Stomach (tissue), 4 donors: ENCODE data around the gene CREB3L1.

Source experiments
- CTCF ChIP-seq, 7 experiments: fragments of 450-650 bp in 4 of 7; fragments of 200-600 bp in 3 of 7; sonication (generic) in 3 of 7; IDR thresholded peaks; one replicate each; pipeline ENCODE4 v1.5.1; 2016 to 2019; ENCODE audit warnings: antibody characterized with exemption in 7 of 7, control low read depth in 2 of 7, mild to moderate bottlenecking in 1 of 7
- EP300 ChIP-seq: sonication (generic); formaldehyde crosslinking; IDR thresholded peaks from one replicate; pipeline ENCODE4 v1.6.1; 2017; ENCODE audit warnings: antibody characterized with exemption

- TF ChIP-seq CTCF (IDR thresholded peaks at IDR 0.05) (no peak), EP300 (no peak)
These were observed 64.8 kb downstream of the CREB3L1 start for GRCh38 chr11:46342239-46342638.
